Measurements from ENCODE around the gene CYP8B1.
"Not testable (repeated sequence)": the region's sequence is repeated elsewhere in the genome, so short reads cannot be mapped to it uniquely, and the experiment has no call there.

CYP8B1 gene

GRCh38 chr3:42883251-42883930 lies 7.7 kb upstream of the CYP8B1 start:
- not testable (repeated sequence) for DNase-seq

- peak; percentile 90 for DNase-seq
Observed at GRCh38 chr3:42880601-42881451, 5.1 kb upstream of the CYP8B1 start.

- DNase-seq: no peak
Observed at GRCh38 chr3:42880183-42880582, 4.5 kb upstream of the CYP8B1 start.

GRCh38 chr3:42877881-42878280 lies 2.2 kb upstream of the CYP8B1 start:
- DNase-seq: no peak

GRCh38 chr3:42876940-42877720 lies 1.5 kb upstream of the CYP8B1 start:
- DNase-seq: no peak

GRCh38 chr3:42876401-42876800 lies 722 bp upstream of the CYP8B1 start:
- no peak for DNase-seq

- no peak for DNase-seq
Observed at GRCh38 chr3:42874749-42875148, 930 bp downstream of the CYP8B1 start.

GRCh38 chr3:42873221-42873982 lies 2.3 kb downstream of the CYP8B1 start:
- no peak for DNase-seq

- no peak for DNase-seq
Observed at GRCh38 chr3:42872718-42873117, 3.0 kb downstream of the CYP8B1 start.

GRCh38 chr3:42871592-42872196 lies 4.0 kb downstream of the CYP8B1 start:
- DNase-seq: no peak

- DNase-seq: no peak
Observed at GRCh38 chr3:42868841-42869240, 6.8 kb downstream of the CYP8B1 start.

- DNase-seq: no peak
Observed at GRCh38 chr3:42867138-42867537, 8.5 kb downstream of the CYP8B1 start.

- no peak for DNase-seq
Observed at GRCh38 chr3:42865256-42865655, 10.4 kb downstream of the CYP8B1 start.

- DNase-seq: no peak
Observed at GRCh38 chr3:42864321-42864950, 11.2 kb downstream of the CYP8B1 start.

- DNase-seq: no peak
Observed at GRCh38 chr3:42856544-42856943, 19.1 kb downstream of the CYP8B1 start.

GRCh38 chr3:42855547-42856380 lies 19.9 kb downstream of the CYP8B1 start:
- DNase-seq: no peak

GRCh38 chr3:42855219-42855546 lies 20.5 kb downstream of the CYP8B1 start:
- DNase-seq: no peak

- DNase-seq: no peak
Observed at GRCh38 chr3:42853739-42854302, 21.9 kb downstream of the CYP8B1 start.

- no peak for DNase-seq
Observed at GRCh38 chr3:42853056-42853455, 22.6 kb downstream of the CYP8B1 start.

GRCh38 chr3:42852441-42852840 lies 23.2 kb downstream of the CYP8B1 start:
- DNase-seq: no peak
